Epidermal melanocyte (primary cell): ENCODE measurements around the gene CERT1.
A peak's percentile ranks its signal among the peaks of the same experiment; 100 is the strongest.
"Not testable (repeated sequence)": the region's sequence is repeated elsewhere in the genome, so short reads cannot be mapped to it uniquely, and the experiment has no call there.

Experiments used
- DNase-seq: peaks from one replicate; pipeline ENCODE4 v3.0.0; 2011; ENCODE audit warnings: low spot score; ENCODE audit not compliant: insufficient read length

CERT1 gene

DNA sequence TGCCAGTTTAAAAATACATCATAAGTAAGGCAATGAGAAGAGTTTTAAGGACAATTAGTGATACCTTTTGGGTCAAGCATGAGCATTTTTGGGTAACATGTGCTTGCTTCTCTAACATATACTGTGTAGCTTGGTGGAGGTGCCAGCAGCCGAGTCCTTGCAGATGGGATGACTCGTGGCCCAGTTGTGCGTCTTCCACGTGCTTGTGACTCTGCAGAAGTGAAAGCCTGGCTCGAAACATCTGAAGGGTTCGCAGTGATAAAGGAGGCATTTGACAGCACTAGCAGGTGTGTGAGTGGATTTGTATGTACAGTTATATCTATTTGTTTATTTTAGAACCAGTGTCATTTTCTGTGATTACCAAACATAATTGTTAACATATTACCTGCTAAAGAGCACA, 156.2 kb downstream of the CERT1 start:
- DNase-seq, result no peak

DNA sequence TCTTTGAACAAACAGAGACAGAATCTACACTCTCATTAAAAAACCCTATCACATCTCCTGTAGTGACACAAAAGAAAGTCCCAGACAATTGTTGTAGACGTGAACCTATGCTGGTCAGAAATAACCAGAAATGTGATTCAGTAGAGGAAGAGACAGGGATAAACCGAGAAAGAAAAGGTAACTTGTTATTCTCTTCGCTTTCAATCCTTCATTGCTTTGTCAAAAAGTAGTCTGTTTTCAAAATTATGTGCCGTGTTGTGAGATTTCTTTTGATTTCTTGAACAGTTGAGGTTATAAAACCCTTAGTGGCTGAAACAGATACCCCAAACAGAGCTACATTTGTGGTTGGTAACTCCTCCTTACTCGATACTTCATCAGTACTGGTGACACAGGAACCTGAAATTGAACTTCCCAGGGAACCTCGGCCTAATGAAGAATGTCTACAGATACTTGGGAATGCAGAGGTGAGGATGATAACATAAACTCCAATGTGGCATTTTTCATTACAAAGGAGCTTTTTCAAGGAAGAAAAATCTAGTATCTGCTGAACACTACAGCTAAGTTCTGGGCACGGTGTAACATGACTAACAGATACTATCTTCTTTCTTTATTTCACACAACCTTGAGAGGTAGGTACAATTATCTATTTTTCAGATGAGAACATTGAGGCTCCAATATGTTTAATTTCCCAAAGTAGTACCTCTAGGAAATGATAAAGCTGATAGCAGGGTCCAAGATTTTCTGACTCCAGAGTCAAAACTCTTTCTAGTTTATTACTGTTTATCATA, 160.1 kb downstream of the CERT1 start:
- DNase-seq, result no peak

- no peak for DNase-seq
Measured at GRCh38 chr5:75349663-75350062, 161.8 kb downstream of the CERT1 start.

DNA sequence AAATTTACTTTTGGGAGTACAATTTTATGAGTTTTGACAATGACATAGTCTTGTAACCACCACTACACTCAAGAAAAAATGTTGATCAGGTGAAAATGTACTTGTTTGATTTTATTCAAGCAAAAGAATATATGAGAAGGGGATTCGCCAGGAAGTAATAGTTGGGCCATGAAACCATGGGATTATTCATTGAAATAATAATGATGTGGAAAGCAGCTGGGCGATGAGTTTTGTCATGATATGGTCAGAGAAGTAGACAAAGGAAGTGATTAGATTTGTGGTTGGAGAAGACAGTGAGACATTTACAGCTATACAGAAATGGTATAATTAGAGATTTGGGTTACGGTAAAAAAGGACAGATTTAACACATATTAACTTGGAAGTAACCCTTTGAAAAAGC, 163.2 kb downstream of the CERT1 start:
- DNase-seq, result no peak

DNA sequence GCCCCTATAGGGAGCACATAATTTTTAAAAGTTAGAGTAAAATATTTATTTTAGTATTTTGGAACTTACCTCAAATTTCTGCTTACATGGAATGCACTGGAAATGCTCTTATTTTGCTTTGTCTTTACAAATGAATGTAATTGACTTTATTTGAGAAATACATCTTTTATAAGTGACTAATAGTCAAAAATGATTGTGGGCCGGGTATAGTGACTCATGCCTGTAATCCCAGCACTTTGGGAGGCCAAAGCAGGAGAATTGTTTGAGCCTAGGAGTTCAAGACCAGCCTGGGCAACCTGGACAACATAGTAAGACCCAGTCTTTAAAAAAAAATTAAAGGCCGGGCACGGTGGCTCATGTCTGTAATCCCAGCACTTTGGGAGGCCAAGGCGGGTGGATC, 168.6 kb downstream of the CERT1 start:
- DNase-seq, result no peak

DNA sequence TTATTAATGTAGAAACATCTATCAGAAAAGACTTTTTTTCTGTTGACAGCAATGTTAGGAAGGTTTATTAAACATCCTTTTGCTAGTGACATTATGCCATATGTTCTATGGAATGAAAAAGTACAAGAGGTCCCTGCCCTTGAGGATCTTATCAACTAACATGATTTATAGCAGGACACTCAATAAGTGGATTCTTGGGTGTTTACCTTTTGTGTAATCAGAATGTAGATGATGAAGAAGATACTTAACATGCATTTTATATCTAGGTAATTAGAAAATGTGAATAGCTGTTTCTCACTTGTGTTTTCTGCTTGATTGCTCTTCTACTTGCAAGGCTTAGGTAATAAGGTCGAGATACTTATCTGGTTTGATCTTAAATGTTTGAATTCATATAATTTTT, 169.5 kb downstream of the CERT1 start:
- no peak for DNase-seq

DNA sequence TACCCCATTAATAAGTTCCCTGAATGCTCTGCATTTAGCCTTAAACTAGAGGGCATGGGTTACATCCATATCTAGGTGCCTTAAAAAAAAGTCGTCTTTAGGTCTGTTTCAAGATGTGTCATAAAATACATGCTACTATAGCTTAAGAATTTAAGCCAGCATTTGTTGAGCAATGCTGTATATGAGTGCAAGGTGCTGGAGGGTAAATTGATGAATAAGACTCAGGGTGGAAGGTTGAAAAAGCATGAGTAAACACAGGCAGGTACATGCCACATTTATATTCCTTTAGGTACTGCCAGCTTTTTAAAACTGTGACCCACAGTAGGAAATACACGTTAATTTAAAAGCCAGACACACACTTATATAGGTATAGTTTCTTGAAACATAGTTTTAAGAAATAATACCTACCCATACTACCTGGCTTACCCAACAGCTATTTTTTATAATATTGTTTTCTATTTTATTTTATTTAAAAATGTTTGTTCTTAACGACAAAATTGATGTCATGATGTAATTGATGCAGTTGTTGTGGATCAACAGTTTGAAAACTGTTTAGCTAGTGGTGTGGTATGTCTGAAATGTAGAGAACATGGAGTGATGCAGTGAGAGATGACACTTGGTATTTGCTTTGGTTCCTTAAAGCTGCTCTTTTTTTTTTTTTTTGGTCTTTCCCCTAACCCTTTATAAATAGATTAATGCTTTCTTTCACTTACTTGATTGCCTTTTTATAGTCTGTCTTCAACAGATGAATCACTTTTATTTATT, 170.5 kb downstream of the CERT1 start:
- DNase-seq, result no peak

DNA sequence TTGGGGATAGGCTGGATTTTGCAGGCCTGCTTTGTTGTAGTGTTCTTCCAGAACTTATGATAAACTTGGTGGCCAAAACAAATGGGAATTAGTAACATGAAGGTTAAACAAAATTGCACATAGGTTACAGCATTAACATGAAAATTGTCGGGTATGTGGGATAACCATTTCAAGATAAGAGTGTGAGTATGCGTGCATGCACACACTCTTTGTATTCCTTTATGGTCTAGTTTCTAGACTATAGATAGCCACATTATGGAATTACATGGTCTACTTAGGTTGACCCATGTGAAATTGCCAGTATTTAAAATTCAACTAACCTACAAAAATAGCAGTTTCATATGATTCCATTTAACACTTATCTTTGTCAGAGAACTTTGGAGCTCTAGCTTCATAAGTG, 173.0 kb downstream of the CERT1 start:
- no peak for DNase-seq

- DNase-seq, result no peak
Measured at GRCh38 chr5:75337366-75338021, 173.9 kb downstream of the CERT1 start.

- peak; percentile 54 for DNase-seq
Measured at GRCh38 chr5:75336615-75337336, 174.7 kb downstream of the CERT1 start, which contains the start of gene HMGCR. HMGCR (plus strand) TSS chr5:75337220; CDS start chr5:75342606, 5,386 bp downstream.

DNA sequence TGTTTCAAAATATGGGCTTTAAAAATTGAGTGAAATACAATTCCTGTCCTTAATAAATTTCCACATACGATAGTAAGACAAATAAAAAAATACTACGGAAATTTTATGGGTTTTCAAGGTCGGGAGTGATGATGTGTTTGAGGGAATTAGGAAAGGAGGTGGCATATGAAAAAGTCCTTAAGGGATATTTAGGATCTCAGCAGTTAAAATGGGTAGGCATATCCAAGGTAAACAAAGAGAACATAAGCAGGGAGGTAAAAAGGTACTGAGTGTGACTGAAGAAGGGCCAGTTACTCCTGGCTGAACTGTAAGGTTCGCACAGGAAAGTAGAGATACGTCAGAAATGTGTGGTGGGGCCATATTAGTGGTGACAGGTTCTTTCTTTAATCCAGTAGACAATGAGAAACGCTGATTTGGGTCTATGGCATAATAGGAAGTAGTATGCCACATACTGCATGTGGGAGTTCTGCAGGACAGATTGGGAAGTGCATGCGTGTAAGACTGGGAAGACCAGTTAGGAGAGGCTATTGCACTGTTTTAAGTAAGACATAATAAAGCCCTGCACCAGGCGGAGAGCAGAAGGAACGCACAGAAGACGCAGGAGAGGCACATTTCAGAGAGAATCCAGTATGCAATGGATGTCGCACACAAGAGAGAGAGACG, 175.3 kb downstream of the CERT1 start:
- DNase-seq, result no peak

- DNase-seq, result no peak
Measured at GRCh38 chr5:75335486-75335885, 175.9 kb downstream of the CERT1 start.

GRCh38 chr5:75334413-75334812, 177.0 kb downstream of the CERT1 start:
- DNase-seq, result not testable (repeated sequence)

DNA sequence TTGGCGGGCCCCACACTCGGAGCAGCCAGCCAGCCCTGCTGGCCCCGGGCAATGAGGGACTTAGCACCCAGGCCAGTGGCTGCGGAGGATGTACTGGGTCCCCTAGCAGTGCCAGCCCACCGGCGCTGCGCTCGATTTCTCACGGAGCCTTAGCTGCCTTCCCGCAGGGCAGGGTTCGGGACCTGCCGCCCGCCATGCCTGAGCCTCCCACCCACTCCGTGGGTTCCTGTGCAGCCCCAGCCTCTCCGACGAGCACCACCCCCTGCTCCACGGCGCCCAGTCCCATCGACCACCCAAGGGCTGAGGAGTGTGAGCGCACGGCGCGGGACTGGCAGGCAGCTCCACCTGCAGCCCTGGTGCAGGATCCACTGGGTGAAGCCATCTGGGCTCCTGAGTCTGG, 177.7 kb downstream of the CERT1 start:
- not testable (repeated sequence) for DNase-seq

- DNase-seq, result peak; percentile 28
Measured at GRCh38 chr5:75331095-75332090, 180.0 kb downstream of the CERT1 start.

DNA sequence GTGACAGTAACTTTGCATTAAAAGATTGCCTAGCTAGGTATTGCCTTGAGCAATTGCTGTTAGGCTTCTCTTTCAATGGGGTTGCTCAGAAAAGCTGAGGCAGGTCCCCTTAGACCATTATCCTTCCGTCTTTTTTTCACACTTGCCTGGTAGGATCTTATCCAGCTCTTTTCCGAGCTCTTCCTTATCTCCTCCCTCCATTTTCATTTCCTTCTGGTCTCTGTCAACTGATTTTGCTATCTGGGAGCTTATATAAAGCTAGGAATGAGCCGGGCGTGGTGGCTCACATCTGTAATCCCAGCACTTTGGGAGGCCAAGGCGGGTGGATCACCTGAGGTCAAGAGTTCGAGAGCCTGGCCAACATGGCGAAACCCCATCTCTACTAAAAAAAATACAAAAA, 181.0 kb downstream of the CERT1 start:
- no peak for DNase-seq
